NCI-H128 (cell line): Measurements from ENCODE around the gene MXD3.
"Not testable (repeated sequence)": the region's sequence is repeated elsewhere in the genome, so short reads cannot be mapped to it uniquely, and the experiment has no call there.

Experiments
- DNase-seq: peaks from one replicate; lab custom pipeline; 2025; ENCODE audit not compliant: unreplicated experiment; lab: John Stamatoyannopoulos, UW

MXD3 gene

GRCh38 chr5:177270653-177271052, 41.0 kb downstream of the MXD3 start:
- no peak for DNase-seq

- no peak for DNase-seq
These were observed 41.7 kb downstream of the MXD3 start for GRCh38 chr5:177269976-177270375.

GRCh38 chr5:177269232-177269895, 42.3 kb downstream of the MXD3 start:
- no peak for DNase-seq

GRCh38 chr5:177265395-177265794, 46.3 kb downstream of the MXD3 start:
- no peak for DNase-seq

- DNase-seq: no peak
These were observed 47.5 kb downstream of the MXD3 start for GRCh38 chr5:177264178-177264577.

- no peak for DNase-seq
These were observed 50.2 kb downstream of the MXD3 start for GRCh38 chr5:177261510-177261909.

GRCh38 chr5:177260961-177261360, 50.7 kb downstream of the MXD3 start:
- DNase-seq: no peak

- DNase-seq: not testable (repeated sequence)
These were observed 53.0 kb downstream of the MXD3 start for GRCh38 chr5:177258711-177259110.
